HUES64 (cell line): ENCODE measurements around the gene TSPAN31.
A peak's percentile ranks its signal among the peaks of the same experiment; 100 is the strongest.

Source experiments
- H3K27ac ChIP-seq: 2 replicates; pipeline ENCODE4 v1.7.0; 2013; ENCODE audit warnings: low read depth, low read length, inconsistent platforms
- H3K27me3 ChIP-seq: 2 replicates; pipeline ENCODE4 v1.6.1; 2013; ENCODE audit warnings: mild to moderate bottlenecking, low read length; ENCODE audit not compliant: insufficient read depth
- H3K36me3 ChIP-seq: 2 replicates; pipeline ENCODE4 v1.6.1; 2013; ENCODE audit warnings: mild to moderate bottlenecking, low read length; ENCODE audit not compliant: insufficient read depth
- H3K4me1 ChIP-seq: 2 replicates; pipeline ENCODE4 v1.6.1; 2013; ENCODE audit warnings: mild to moderate bottlenecking, low read length, moderate library complexity; ENCODE audit not compliant: insufficient read depth
- H3K4me3 ChIP-seq: 2 replicates; pipeline ENCODE4 v1.5.1; 2013; ENCODE audit warnings: mild to moderate bottlenecking, low read length, moderate library complexity
- H3K9ac ChIP-seq: 2 replicates; pipeline ENCODE4 v1.6.1; 2013; ENCODE audit warnings: mild to moderate bottlenecking, low read depth, low read length
- H3K9me3 ChIP-seq: 2 replicates; pipeline ENCODE4 v1.6.1; 2013; ENCODE audit warnings: low read depth, low read length; ENCODE audit not compliant: insufficient read depth
- WGBS: fragments of 150-250, 120-280 bp; methylation state at CpG from one replicate; pipeline ENCODE4 v1.1.7; 2013; ENCODE audit warnings: missing lambda C conversion rate; 5-methylcytosine and 5-hydroxymethylcytosine counted together

The TSPAN31 gene

GRCh38 chr12:57739387-57739786 lies 5.5 kb upstream of the TSPAN31 start:
- H3K4me1 ChIP-seq, result peaks cover 12% of the 10 kb centered on the region
- no peak overlapping the region for H3K27ac ChIP-seq
- no peak overlapping the region for H3K9ac ChIP-seq
- H3K4me3 ChIP-seq, result peak overlapping the region; percentile 44; the same call in 1 of the 2 replicates
- peaks cover 86% of the 10 kb centered on the region for H3K27me3 ChIP-seq
- no peaks in the 10 kb centered on the region for H3K9me3 ChIP-seq
- no peaks in the 10 kb centered on the region for H3K36me3 ChIP-seq
- WGBS, result 23% methylated on average over 7 of the region's 7 CpGs

DNA sequence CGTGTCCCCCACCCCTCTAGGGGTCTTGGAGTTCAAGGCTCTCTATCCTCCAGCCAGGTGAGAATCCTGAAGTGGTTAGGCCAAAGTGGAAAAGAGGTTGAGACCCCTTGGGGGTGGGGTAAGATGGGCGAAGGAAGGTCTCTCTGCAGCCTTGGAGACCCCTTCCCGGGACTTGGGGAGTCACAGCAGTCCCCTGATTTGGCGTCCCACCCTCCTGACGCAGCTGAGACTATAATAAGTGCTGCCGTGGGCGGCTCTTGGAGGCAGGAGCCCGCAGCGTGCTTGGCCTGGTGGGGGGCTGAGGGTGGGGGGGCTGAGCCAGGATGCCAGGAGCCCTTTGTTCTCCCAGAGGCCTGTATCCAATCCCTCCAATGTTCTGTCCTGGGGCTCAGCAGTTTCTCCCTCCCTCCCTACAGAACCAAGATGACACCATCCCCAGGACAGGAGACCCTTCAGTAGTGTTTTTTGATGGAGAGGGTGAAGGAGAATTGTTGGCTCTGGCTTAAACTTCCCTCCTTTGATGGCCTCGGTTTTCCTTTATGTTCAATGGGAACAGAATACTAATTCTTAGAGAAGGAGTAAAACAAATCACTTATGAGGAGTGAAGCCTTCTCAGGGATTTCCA lies 4.8 kb upstream of the TSPAN31 start:
- WGBS, result 31% methylated on average over 10 of the region's 10 CpGs
- H3K9me3 ChIP-seq, result no peaks in the 10 kb centered on the region
- no peak overlapping the region for H3K4me3 ChIP-seq
- no peak overlapping the region for H3K9ac ChIP-seq
- H3K27me3 ChIP-seq, result peaks cover 80% of the 10 kb centered on the region
- H3K36me3 ChIP-seq, result no peaks in the 10 kb centered on the region
- peaks cover 12% of the 10 kb centered on the region for H3K4me1 ChIP-seq
- H3K27ac ChIP-seq, result no peak overlapping the region

DNA sequence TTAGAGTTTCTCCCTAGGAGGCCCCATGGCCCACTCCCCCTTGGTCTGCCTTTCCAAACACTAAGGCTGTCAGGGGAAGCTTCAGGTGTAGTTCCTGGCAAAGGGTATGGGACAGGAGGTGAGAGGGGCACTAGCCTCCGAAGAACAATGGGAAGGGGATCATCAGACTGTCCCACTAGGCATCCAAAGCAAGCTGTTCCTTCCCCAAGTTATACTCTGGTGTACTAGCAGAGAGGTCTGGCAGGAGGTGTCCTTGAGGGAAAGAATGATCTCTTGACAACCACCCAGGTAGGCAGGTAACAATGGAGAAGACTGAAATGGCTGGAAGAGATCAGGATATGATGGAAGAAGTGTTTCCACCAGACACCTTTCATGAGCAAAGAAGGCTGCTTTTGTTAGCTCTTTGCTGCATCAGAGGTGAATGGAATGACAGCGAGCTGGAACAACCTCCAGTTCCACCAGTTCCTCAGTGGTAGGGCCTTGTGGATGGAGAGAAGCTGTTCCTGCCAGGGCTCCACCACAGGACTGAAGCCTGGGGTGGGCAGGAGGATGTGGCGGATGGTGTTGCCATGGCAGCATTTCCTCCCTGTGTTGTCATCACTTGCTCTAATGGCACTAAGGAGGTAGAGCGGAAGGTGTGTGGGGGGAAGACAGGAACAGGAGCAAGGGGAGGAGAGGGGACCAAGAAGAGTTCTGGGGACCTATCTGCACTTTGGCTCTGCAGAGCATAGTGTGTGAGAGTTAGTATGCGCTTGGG lies 4.0 kb upstream of the TSPAN31 start:
- no peaks in the 10 kb centered on the region for H3K9me3 ChIP-seq
- WGBS, result 73% methylated on average over 5 of the region's 5 CpGs
- H3K27me3 ChIP-seq, result peaks cover 72% of the 10 kb centered on the region
- 0 out of 2 replicates have a peak, but pooled peaks cover 2% of the 10 kb centered on the region for H3K36me3 ChIP-seq
- peaks cover 12% of the 10 kb centered on the region for H3K4me1 ChIP-seq
- no peak overlapping the region for H3K9ac ChIP-seq
- H3K27ac ChIP-seq, result no peak overlapping the region
- H3K4me3 ChIP-seq, result no peak overlapping the region

GRCh38 chr12:57741413-57741789 lies 3.4 kb upstream of the TSPAN31 start:
- no peaks in the 10 kb centered on the region for H3K9me3 ChIP-seq
- peaks cover 7% of the 10 kb centered on the region for H3K36me3 ChIP-seq
- peaks cover 12% of the 10 kb centered on the region for H3K4me1 ChIP-seq
- no peak overlapping the region for H3K4me3 ChIP-seq
- 83% methylated on average over 1 of the region's 1 CpG for WGBS
- no peak overlapping the region for H3K27ac ChIP-seq
- no peak overlapping the region for H3K9ac ChIP-seq
- H3K27me3 ChIP-seq, result peaks cover 66% of the 10 kb centered on the region

DNA sequence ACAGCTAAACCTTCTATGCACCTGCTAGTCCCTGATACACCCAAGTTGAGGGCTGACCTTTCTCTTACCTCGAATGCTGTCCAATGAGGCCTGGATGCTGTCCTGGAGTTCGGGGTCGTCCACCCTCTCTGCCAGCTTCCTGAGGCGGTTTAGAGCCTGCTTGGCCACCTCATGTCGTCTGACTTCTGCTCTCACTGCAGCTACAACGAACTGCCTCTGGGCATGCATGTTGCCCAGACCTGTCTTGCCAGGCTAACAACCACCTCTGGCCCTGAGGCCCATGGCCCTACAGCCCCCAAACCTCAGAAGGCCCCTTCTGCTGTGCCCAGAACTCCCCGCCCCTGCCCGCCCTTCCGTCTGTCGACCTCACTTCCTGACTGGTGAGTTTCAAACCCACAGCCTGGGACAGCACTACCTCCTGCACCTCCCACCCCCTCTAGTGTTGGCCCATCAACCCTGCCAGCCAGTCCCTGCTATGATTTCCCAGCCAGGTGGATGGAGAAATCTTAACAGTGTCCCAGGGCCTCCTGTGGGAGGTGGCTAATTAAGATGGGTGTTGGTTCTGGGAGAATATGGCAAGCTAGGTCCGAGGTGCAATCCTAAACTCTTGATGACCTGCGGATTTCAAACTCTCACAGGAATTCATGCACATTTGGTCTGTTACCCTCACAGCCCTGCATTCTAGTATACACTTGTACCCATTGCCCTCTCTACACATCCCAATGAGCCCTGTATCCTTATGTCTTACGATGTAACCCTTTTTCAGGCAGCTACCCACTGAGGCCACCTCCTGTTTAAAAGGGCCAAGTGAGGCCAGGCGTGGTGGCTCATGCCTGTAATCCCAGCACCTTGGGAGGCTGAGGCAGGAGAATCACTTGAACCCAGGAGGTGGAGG lies 2.7 kb upstream of the TSPAN31 start:
- no peak overlapping the region for H3K4me3 ChIP-seq
- peaks cover 59% of the 10 kb centered on the region for H3K27me3 ChIP-seq
- peaks cover 14% of the 10 kb centered on the region for H3K36me3 ChIP-seq
- H3K4me1 ChIP-seq, result peaks cover 5% of the 10 kb centered on the region; the same call in 1 of the 2 replicates
- no peaks in the 10 kb centered on the region for H3K9me3 ChIP-seq
- H3K27ac ChIP-seq, result no peak overlapping the region
- H3K9ac ChIP-seq, result no peak overlapping the region
- WGBS, result 59% methylated on average over 14 of the region's 14 CpGs

GRCh38 chr12:57743769-57744168 lies 1.1 kb upstream of the TSPAN31 start:
- H3K9me3 ChIP-seq, result no peaks in the 10 kb centered on the region
- H3K27me3 ChIP-seq, result peaks cover 43% of the 10 kb centered on the region
- H3K27ac ChIP-seq, result no peak overlapping the region
- H3K4me3 ChIP-seq, result 0 out of 2 replicates have a peak overlapping the region, but pooled peaks have one; percentile 67
- H3K9ac ChIP-seq, result no peak overlapping the region
- 0 out of 2 replicates have a peak, but pooled peaks cover 4% of the 10 kb centered on the region for H3K4me1 ChIP-seq
- H3K36me3 ChIP-seq, result peaks cover 29% of the 10 kb centered on the region
- 100% methylated on average over 2 of the region's 2 CpGs for WGBS

DNA sequence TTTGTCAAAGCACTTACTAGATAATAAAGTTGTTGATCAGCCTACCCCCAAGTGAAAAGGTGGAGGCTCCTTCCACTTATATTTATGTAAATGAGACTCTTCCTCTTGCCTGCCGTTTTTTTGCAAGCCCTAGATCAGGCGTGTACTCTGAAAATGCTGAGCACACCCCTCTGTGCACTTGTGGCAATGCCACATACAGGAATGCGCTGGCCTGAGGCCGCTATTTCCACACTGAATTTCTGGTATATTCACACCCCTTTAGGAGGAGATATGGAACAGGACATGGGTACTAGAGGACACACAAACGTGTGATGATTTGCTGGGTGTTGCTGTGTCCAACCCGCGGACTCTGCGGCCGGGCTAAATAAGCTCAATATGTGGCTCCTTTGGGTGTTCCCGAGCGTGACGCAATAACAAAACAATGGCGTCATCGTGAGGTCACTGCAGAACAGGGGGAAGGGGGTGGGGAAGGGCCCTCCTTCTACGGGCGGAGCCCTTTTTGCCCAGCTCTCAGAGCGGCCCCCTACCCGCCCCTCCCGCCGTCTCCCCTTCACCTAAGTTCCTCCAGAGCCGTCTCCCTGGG lies 554 bp upstream of the TSPAN31 start:
- peaks cover 34% of the 10 kb centered on the region for H3K36me3 ChIP-seq
- peaks cover 38% of the 10 kb centered on the region for H3K27me3 ChIP-seq
- 29% methylated on average over 21 of the region's 21 CpGs for WGBS
- peak overlapping the region; percentile 96; the same call in 1 of the 2 replicates for H3K27ac ChIP-seq
- H3K9ac ChIP-seq, result peak overlapping the region; percentile 84
- H3K9me3 ChIP-seq, result no peaks in the 10 kb centered on the region
- 0 out of 2 replicates have a peak, but pooled peaks cover under 1% of the 10 kb centered on the region for H3K4me1 ChIP-seq
- H3K4me3 ChIP-seq, result peak overlapping the region; percentile 67

DNA sequence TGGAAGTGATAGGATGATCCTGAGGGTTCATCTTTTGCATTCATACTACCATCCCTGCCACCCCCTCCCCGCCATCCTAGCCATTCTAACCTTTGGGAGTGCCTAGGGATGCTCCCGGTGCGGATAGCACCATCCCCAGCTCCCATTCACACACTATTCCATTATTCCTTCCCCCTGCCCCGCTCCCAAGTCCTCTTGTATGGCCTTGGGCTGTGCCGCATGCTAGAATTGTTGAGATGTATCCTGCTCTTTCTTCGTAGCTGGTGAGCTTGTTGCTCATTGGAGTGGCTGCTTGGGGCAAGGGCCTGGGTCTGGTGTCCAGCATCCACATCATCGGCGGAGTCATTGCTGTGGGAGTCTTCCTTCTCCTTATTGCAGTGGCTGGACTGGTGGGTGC lies 644 bp downstream of the TSPAN31 start:
- H3K9ac ChIP-seq, result peak overlapping the region; percentile 84
- H3K9me3 ChIP-seq, result no peaks in the 10 kb centered on the region
- H3K4me1 ChIP-seq, result no peaks in the 10 kb centered on the region
- WGBS, result 53% methylated on average over 8 of the region's 8 CpGs
- H3K27me3 ChIP-seq, result peaks cover 26% of the 10 kb centered on the region
- H3K27ac ChIP-seq, result peak overlapping the region; percentile 96
- peaks cover 43% of the 10 kb centered on the region for H3K36me3 ChIP-seq
- peak overlapping the region; percentile 67 for H3K4me3 ChIP-seq

- Histone ChIP-seq H3K27me3 (peaks cover 21% of the 10 kb centered on the region), H3K4me1 (no peaks in the 10 kb centered on the region; the same call in 1 of the 2 replicates), H3K9ac (no peak overlapping the region), H3K9me3 (no peaks in the 10 kb centered on the region), H3K27ac (no peak overlapping the region), H3K36me3 (peaks cover 49% of the 10 kb centered on the region), H3K4me3 (peak overlapping the region; percentile 67)
- 91% methylated on average over 3 of the region's 3 CpGs for WGBS
These were observed 1.2 kb downstream of the TSPAN31 start for GRCh38 chr12:57746025-57746424.

DNA sequence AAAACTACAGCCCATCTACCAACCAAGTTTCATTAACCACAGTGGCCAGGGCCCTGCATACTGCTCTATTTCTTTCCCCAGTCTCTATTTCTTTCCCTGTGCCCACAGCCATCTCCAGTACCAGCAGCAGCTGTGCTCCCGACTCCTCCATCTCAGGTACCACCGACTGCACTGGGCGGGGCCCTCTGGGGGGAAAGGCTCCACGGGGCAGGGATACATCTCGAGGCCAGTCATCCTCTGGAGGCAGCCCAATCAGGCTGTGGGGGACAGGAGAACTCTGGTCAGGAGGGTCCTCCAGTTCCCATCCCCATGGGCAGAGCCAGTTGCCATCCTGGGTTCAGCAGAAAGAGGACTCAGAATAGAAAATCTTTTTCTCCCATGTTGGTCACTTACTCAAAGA lies 4.2 kb downstream of the TSPAN31 start:
- no peaks in the 10 kb centered on the region for H3K9me3 ChIP-seq
- no peak overlapping the region for H3K4me3 ChIP-seq
- no peak overlapping the region for H3K27ac ChIP-seq
- H3K4me1 ChIP-seq, result peaks cover 11% of the 10 kb centered on the region
- peaks cover 49% of the 10 kb centered on the region for H3K36me3 ChIP-seq
- no peak overlapping the region for H3K9ac ChIP-seq
- peaks cover 12% of the 10 kb centered on the region for H3K27me3 ChIP-seq
- 96% methylated on average over 5 of the region's 5 CpGs for WGBS
